ENCODE results near the gene NDUFS6. TPM values are rescaled to one million over a fixed set of nuclear protein-coding genes. Genes with fewer than 3 reads are reported as not detected.

NDUFS6 gene
- total RNA-seq, 6 donors from 2014 or later: 22.9 to 64.6 (median 39.3) TPM

GRCh38 chr5:1803192-1803591 lies 2.0 kb downstream of the NDUFS6 start:
- Histone ChIP-seq H3K27me3 (no peaks in the 10 kb centered on the region), H3K9me3 (no peaks in the 10 kb centered on the region), H3K27ac (no peak overlapping the region), H3K36me3 (peaks cover 8 to 60% (median 46%) of the 10 kb centered on the region in 4 donors), H3K4me1 (peaks cover 14 to 46% (median 18%) of the 10 kb centered on the region in 4 donors), H3K4me3 (no peak overlapping the region)
- WGBS, 2 donors: 90 to 100% methylated on average over 1 of the region's 1 CpG
- ATAC-seq (ENCODE audit: low FRiP score in 2 of 2) (no peak), DNase-seq (no peak)
- no peak for TF ChIP-seq EP300 (IDR thresholded peaks at IDR 0.05)
- TF ChIP-seq POLR2A (IDR thresholded peaks at IDR 0.05): no peak
- TF ChIP-seq CTCF (IDR thresholded peaks at IDR 0.05): no peak
- no peak for TF ChIP-seq POLR2AphosphoS5 (IDR thresholded peaks at IDR 0.05)

- H3K4me1 ChIP-seq: peaks cover 8 to 37% (median 11%) of the 10 kb centered on the region in 4 donors
- peaks cover 9 to 66% (median 51%) of the 10 kb centered on the region in 4 donors for H3K36me3 ChIP-seq
- no peak for TF ChIP-seq POLR2A (IDR thresholded peaks at IDR 0.05)
- TF ChIP-seq EP300 (IDR thresholded peaks at IDR 0.05): no peak
- no peak for TF ChIP-seq POLR2AphosphoS5 (IDR thresholded peaks at IDR 0.05)
- TF ChIP-seq CTCF (IDR thresholded peaks at IDR 0.05): no peak
- no peak overlapping the region for H3K4me3 ChIP-seq
- no peak for DNase-seq
- H3K9me3 ChIP-seq: no peaks in the 10 kb centered on the region
- 84 to 86% methylated on average over 15 of the region's 15 CpGs for WGBS, 2 donors
- H3K27ac ChIP-seq: no peak overlapping the region
- ATAC-seq (ENCODE audit: low FRiP score in 2 of 2): no peak
- H3K27me3 ChIP-seq: no peaks in the 10 kb centered on the region
These were observed 2.9 kb downstream of the NDUFS6 start for GRCh38 chr5:1804001-1804690.

- ATAC-seq (ENCODE audit: low FRiP score in 2 of 2) (no peak), DNase-seq (no peak)
- WGBS, 2 donors: 86 to 89% methylated on average over 4 of the region's 4 CpGs
- no peak overlapping the region for H3K4me3 ChIP-seq
- peaks cover 8 to 31% (median 11%) of the 10 kb centered on the region in 4 donors for H3K4me1 ChIP-seq
- H3K27ac ChIP-seq: no peak overlapping the region
- H3K27me3 ChIP-seq: no peaks in the 10 kb centered on the region
- no peaks in the 10 kb centered on the region for H3K9me3 ChIP-seq
- TF ChIP-seq POLR2A (IDR thresholded peaks at IDR 0.05) (no peak), CTCF (IDR thresholded peaks at IDR 0.05) (no peak), EP300 (IDR thresholded peaks at IDR 0.05) (no peak), POLR2AphosphoS5 (IDR thresholded peaks at IDR 0.05) (no peak)
- peaks cover 16 to 78% (median 61%) of the 10 kb centered on the region in 4 donors for H3K36me3 ChIP-seq
These were observed 4.1 kb downstream of the NDUFS6 start for GRCh38 chr5:1805326-1805725.

GRCh38 chr5:1805736-1806135 lies 4.5 kb downstream of the NDUFS6 start:
- H3K36me3 ChIP-seq: peaks cover 19 to 82% (median 63%) of the 10 kb centered on the region in 4 donors
- no peaks in the 10 kb centered on the region for H3K27me3 ChIP-seq
- ATAC-seq (ENCODE audit: low FRiP score in 2 of 2) (no peak), DNase-seq (no peak)
- peaks cover 8 to 27% (median 11%) of the 10 kb centered on the region in 4 donors for H3K4me1 ChIP-seq
- H3K9me3 ChIP-seq: no peaks in the 10 kb centered on the region
- H3K4me3 ChIP-seq: no peak overlapping the region
- TF ChIP-seq EP300 (IDR thresholded peaks at IDR 0.05): no peak
- no peak for TF ChIP-seq POLR2AphosphoS5 (IDR thresholded peaks at IDR 0.05)
- no peak for TF ChIP-seq CTCF (IDR thresholded peaks at IDR 0.05)
- TF ChIP-seq POLR2A (IDR thresholded peaks at IDR 0.05): no peak
- H3K27ac ChIP-seq: no peak overlapping the region
- WGBS, 2 donors: 93 to 95% methylated on average over 10 of the region's 10 CpGs

GRCh38 chr5:1806199-1806598 lies 5.0 kb downstream of the NDUFS6 start:
- 91 to 92% methylated on average over 8 to 15 of the region's 15 CpGs for WGBS, 2 donors
- H3K4me1 ChIP-seq: peaks cover 8 to 25% (median 11%) of the 10 kb centered on the region in 4 donors
- H3K9me3 ChIP-seq: no peaks in the 10 kb centered on the region
- H3K27me3 ChIP-seq: no peaks in the 10 kb centered on the region
- ATAC-seq (ENCODE audit: low FRiP score in 2 of 2): no peak
- H3K27ac ChIP-seq: no peak overlapping the region
- H3K4me3 ChIP-seq: no peak overlapping the region
- no peak for DNase-seq
- H3K36me3 ChIP-seq: peaks cover 22 to 86% (median 66%) of the 10 kb centered on the region in 4 donors
- TF ChIP-seq CTCF (IDR thresholded peaks at IDR 0.05) (no peak), EP300 (IDR thresholded peaks at IDR 0.05) (no peak), POLR2AphosphoS5 (IDR thresholded peaks at IDR 0.05) (no peak), POLR2A (IDR thresholded peaks at IDR 0.05) (no peak)

Measured in upper lobe of left lung (tissue), 6 donors.